Spinal cord (tissue), 10 donors: ENCODE measurements around the gene CENPL. TPM values are rescaled to one million over a fixed set of nuclear protein-coding genes. Genes with fewer than 3 reads are reported as not detected.

ENCODE experiments used
- DNase-seq, 6 donors: peaks; one replicate each; pipeline versions ENCODE4 v3.0.0 to v3.0.0-alpha.2; 2013 to 2015; ENCODE audit warnings: low spot score in 6 of 6, low read depth in 4 of 6
- H3K27ac ChIP-seq: one replicate; pipeline ENCODE4 v1.5.1; 2013; ENCODE audit warnings: low read depth, low read length, control low read depth
- H3K27me3 ChIP-seq: one replicate; pipeline ENCODE4 v1.6.1; 2013; ENCODE audit warnings: low read length; ENCODE audit not compliant: control insufficient read depth, insufficient read depth
- H3K36me3 ChIP-seq: one replicate; pipeline ENCODE4 v1.6.1; 2013; ENCODE audit warnings: low read length; ENCODE audit not compliant: control insufficient read depth, insufficient read depth
- H3K4me1 ChIP-seq: one replicate; pipeline ENCODE4 v1.6.1; 2013; ENCODE audit warnings: low read length; ENCODE audit not compliant: control insufficient read depth, insufficient read depth
- H3K4me3 ChIP-seq: one replicate; pipeline ENCODE4 v1.5.1; 2013; ENCODE audit warnings: low read depth, low read length, control low read depth
- H3K9me3 ChIP-seq: one replicate; pipeline ENCODE4 v1.6.1; 2013; ENCODE audit warnings: low read length; ENCODE audit not compliant: control insufficient read depth, insufficient read depth
- WGBS: methylation state at CpG from one replicate; pipeline ENCODE4 v1.1.5; 2013; ENCODE audit warnings: missing lambda C conversion rate; ENCODE audit not compliant: insufficient coverage; 5-methylcytosine and 5-hydroxymethylcytosine counted together
- polyA plus RNA-seq, 2 donors: library from polyadenylated mRNA; unstranded; fragments of 120-200 nt; gene quantifications; one replicate each; pipeline ENCODE4 v1.2.1, GENCODE V29; 2013; ENCODE audit not compliant: insufficient read length in 2 of 2
- total RNA-seq, 2 donors: library from RNA; depleted of rRNA in 1 of 2; stranded (reverse); fragments of 120-200 nt in 1 of 2; fragments of >200 nt in 1 of 2; gene quantifications; one replicate each; pipeline versions ENCODE4 v1.2.3 to v1.2.4, GENCODE V29; 2013 to 2014
- donor health status: healthy.

CENPL gene
- total and polyA plus RNA-seq, 4 donors: 7.1 to 19.6 (median 11.2) TPM

- H3K36me3 ChIP-seq: peaks cover 31% of the 10 kb centered on the region
- WGBS: 81% methylated on average over 2 of the region's 4 CpGs
- DNase-seq: no peak
Measured at GRCh38 chr1:173857363-173857917, 32.8 kb upstream of the CENPL start.

GRCh38 chr1:173856903-173857302 is 32.2 kb upstream of the CENPL start:
- no peak overlapping the region for H3K27ac ChIP-seq
- H3K4me1 ChIP-seq: no peaks in the 10 kb centered on the region
- peaks cover 29% of the 10 kb centered on the region for H3K36me3 ChIP-seq
- WGBS: no CpG with 5 or more reads among the region's 2 CpGs
- no peak for DNase-seq
- no peaks in the 10 kb centered on the region for H3K27me3 ChIP-seq
- no peaks in the 10 kb centered on the region for H3K9me3 ChIP-seq
- H3K4me3 ChIP-seq: no peak overlapping the region

More at GRCh38 chr1:173857363-173857917, 32.8 kb upstream of the CENPL start:
- H3K4me1 ChIP-seq: no peaks in the 10 kb centered on the region
- H3K4me3 ChIP-seq: no peak overlapping the region
- H3K27ac ChIP-seq: no peak overlapping the region
- no peaks in the 10 kb centered on the region for H3K9me3 ChIP-seq
- H3K27me3 ChIP-seq: no peaks in the 10 kb centered on the region

GRCh38 chr1:173856014-173856413 is 31.3 kb upstream of the CENPL start:
- DNase-seq: no peak

GRCh38 chr1:173853074-173853473 is 28.4 kb upstream of the CENPL start:
- no peak for DNase-seq
- peaks cover 15% of the 10 kb centered on the region for H3K36me3 ChIP-seq
- no peak overlapping the region for H3K4me3 ChIP-seq
- no peaks in the 10 kb centered on the region for H3K4me1 ChIP-seq
- no peaks in the 10 kb centered on the region for H3K9me3 ChIP-seq
- 69% methylated on average over 4 of the region's 5 CpGs for WGBS
- H3K27ac ChIP-seq: no peak overlapping the region
- no peaks in the 10 kb centered on the region for H3K27me3 ChIP-seq

More at GRCh38 chr1:173856014-173856413, 31.3 kb upstream of the CENPL start:
- Histone ChIP-seq H3K9me3 (no peaks in the 10 kb centered on the region), H3K36me3 (peaks cover 22% of the 10 kb centered on the region), H3K27ac (no peak overlapping the region), H3K4me3 (no peak overlapping the region), H3K4me1 (no peaks in the 10 kb centered on the region), H3K27me3 (no peaks in the 10 kb centered on the region)
- WGBS: 80% methylated on average over 1 of the region's 1 CpG

GRCh38 chr1:173852105-173852504 is 27.4 kb upstream of the CENPL start:
- WGBS: no CpG with 5 or more reads among the region's 4 CpGs
- Histone ChIP-seq H3K4me1 (no peaks in the 10 kb centered on the region), H3K4me3 (no peak overlapping the region), H3K27me3 (no peaks in the 10 kb centered on the region), H3K36me3 (peaks cover 15% of the 10 kb centered on the region), H3K9me3 (no peaks in the 10 kb centered on the region), H3K27ac (no peak overlapping the region)
- no peak for DNase-seq

DNA sequence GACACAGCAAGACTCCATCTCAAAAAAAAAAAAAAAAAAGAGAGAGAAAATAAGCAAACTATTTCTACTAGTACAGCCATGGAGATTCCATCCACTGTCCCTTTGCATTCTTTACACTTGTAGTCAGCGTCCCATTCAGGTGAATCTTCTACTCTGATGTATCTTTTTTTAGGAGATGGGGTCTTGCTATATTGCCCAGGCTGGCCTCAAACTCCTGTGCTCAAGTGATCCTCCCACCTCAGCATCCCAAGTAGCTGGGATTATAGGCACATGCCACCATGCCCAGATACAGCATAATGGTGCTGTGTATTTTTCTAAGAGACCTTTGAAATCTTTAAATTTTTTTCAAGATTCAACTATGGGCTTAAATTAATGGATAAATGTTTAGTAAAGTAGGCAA is 8.1 kb upstream of the CENPL start:
- no CpG with 5 or more reads among the region's 1 CpG for WGBS
- H3K4me3 ChIP-seq: no peak overlapping the region
- H3K4me1 ChIP-seq: no peaks in the 10 kb centered on the region
- DNase-seq: no peak
- peaks cover 13% of the 10 kb centered on the region for H3K36me3 ChIP-seq
- H3K27me3 ChIP-seq: no peaks in the 10 kb centered on the region
- no peak overlapping the region for H3K27ac ChIP-seq
- no peaks in the 10 kb centered on the region for H3K9me3 ChIP-seq

- no peak overlapping the region for H3K4me3 ChIP-seq
- no peaks in the 10 kb centered on the region for H3K36me3 ChIP-seq
- 100% methylated on average over 2 of the region's 2 CpGs for WGBS
- peaks cover 8% of the 10 kb centered on the region for H3K4me1 ChIP-seq
- H3K9me3 ChIP-seq: no peaks in the 10 kb centered on the region
- H3K27ac ChIP-seq: no peak overlapping the region
- DNase-seq: no peak
- no peaks in the 10 kb centered on the region for H3K27me3 ChIP-seq
Measured at GRCh38 chr1:173827611-173828010, 2.9 kb upstream of the CENPL start.

DNA sequence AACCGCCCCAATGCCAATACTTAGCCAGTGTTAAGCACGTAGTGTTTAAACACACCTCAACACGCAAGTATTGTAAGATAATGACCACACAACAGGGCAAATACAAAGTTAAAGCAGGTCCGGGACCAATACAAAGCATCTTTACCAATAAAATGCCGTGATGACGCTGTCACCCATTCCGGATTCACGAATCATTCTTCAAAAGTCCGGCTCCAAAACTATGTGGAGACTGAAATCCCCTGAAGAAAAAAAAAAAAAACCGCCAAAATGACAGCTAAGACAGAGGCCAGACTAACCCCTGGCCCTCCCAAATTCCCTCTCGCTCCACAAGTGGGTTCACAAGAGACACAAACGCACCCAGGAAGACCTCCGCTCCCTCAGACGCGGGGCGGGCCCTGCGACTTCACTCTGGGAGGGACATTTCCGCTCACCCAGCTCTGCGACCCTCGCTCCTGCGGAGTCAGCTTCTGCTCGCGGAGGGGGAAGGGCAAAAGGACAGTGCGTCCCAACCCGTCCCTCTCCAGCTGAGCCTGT is 835 bp downstream of the CENPL start:
- 0% methylated on average over 21 of the region's 25 CpGs for WGBS
- Histone ChIP-seq H3K36me3 (peaks cover 2% of the 10 kb centered on the region), H3K27ac (peak overlapping the region; percentile 99), H3K4me1 (peaks cover 9% of the 10 kb centered on the region), H3K27me3 (no peaks in the 10 kb centered on the region), H3K9me3 (no peaks in the 10 kb centered on the region), H3K4me3 (peak overlapping the region; percentile 89)
- no peak for DNase-seq

GRCh38 chr1:173821680-173822079 is 3.0 kb downstream of the CENPL start:
- Histone ChIP-seq H3K4me3 (no peak overlapping the region), H3K27me3 (no peaks in the 10 kb centered on the region), H3K4me1 (peaks cover 9% of the 10 kb centered on the region), H3K36me3 (peaks cover 2% of the 10 kb centered on the region), H3K9me3 (no peaks in the 10 kb centered on the region), H3K27ac (no peak overlapping the region)
- no peak for DNase-seq
- 98% methylated on average over 4 of the region's 4 CpGs for WGBS

DNA sequence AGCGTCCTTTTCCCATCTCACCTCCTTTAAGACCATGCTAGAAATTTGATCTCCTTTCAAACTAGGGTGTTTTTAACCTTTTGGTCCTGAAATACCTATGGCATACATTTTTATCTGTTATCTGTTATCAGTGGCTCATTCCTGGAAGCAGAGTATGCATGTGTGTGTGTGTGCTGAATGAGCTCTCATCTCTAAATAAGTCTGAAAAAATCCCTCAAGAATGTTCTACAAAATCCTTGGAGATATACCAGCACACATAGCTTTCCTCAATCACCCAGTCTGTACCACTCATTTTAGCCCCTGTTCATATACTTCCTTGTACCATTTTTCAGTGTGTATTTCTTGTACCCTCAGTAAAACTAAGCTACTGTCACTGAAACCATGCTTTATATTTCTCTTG is 6.2 kb downstream of the CENPL start:
- Histone ChIP-seq H3K36me3 (peaks cover 2% of the 10 kb centered on the region), H3K4me1 (peaks cover 4% of the 10 kb centered on the region), H3K9me3 (no peaks in the 10 kb centered on the region), H3K27me3 (no peaks in the 10 kb centered on the region), H3K4me3 (no peak overlapping the region), H3K27ac (no peak overlapping the region)
- DNase-seq: no peak
- no CpG with 5 or more reads among the region's 1 CpG for WGBS
